ENCODE results near the gene KRT23.
A peak's percentile ranks its signal among the peaks of the same experiment; 100 is the strongest.

The KRT23 gene, protein sequence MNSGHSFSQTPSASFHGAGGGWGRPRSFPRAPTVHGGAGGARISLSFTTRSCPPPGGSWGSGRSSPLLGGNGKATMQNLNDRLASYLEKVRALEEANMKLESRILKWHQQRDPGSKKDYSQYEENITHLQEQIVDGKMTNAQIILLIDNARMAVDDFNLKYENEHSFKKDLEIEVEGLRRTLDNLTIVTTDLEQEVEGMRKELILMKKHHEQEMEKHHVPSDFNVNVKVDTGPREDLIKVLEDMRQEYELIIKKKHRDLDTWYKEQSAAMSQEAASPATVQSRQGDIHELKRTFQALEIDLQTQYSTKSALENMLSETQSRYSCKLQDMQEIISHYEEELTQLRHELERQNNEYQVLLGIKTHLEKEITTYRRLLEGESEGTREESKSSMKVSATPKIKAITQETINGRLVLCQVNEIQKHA

DNA sequence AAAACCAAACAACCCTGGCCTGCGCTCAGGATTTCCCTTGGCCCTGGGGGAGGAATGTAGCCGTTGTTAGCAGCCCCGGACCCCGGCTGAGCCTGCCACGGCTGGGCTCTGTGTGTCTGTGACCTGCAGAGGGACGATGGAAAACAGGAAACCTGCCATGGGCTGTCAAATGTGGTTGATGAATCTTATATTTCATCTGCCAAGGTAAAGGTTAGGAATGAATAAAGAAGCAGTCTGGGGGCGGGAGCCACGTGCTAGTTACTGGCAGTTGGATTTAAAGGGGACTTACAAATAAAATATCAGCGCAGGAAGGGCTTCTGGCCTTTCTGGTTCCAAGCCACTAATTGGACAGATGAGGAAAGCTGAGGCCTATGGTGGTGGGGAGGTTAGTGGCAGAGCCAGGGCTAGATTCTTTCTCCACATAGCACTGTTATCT lies at the start of gene KRT23:
Gene KRT23, minus strand, starts transcription at position 263 of the 436 bp plus-strand sequence. CDS start 1,043 bp downstream, outside the sequence.
- DNase-seq = no peak

DNA sequence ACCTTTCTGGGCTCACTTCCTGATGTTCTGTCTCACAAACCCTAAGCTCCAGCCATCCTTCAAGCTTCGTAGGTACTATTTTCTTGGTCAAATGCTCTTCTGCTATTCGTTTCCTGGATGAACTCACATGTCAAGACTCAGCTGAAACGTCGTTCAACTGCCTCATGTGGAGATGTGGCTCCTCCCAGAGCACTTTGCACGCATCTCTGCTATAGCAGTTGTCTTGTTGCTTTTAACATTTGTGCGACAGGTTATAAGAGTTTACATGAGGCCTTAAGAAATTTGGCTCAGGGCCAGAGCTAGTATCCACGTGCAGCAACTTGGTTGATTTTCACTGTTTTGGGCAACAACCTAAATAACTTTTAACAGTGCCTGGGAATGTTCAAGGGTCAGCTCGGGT lies 49.5 kb upstream of the KRT23 start:
- no peak for DNase-seq

DNA sequence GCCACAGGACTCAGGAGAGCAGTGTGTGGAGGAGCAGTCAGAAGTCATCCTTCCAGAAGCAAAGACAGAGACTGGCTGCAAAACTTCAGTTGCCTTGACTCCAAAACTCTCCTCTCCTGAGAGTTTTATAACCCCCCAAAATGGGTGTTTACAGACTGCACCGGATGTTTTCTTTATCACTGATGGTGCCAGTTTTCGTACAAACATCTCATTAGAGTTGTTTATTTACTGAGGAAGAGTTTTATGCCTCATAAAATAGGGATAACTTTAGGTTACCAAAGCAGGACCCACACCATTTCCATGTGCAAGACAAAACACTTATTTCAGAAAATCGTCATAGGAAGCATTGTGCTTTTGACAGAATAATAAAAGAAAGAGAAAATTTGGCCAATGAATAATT lies 46.8 kb upstream of the KRT23 start, which contains the start of gene KRT40:
Gene KRT40, minus strand, starts transcription at position 101 of the 400 bp plus-strand sequence. Its CDS starts 53 bp downstream, at position 48.
- DNase-seq = no peak

DNA sequence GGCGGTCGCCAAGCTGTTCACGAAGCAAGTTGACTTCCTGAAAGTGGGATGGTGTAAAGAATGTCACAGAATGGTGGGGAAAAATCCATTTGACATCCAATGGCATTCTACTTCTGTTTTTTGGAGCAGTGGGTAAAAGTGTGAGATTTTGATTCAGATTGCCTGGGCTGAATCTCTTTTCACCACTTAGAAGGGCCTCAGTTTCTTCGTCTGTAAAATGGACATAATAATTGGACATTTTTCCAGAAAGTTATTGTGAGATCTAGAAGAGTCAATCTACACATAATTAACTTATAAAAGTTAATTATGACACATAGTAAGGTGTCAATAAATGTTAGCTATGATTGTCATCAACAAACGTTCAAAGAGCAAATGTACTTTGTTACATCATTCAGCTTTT lies 43.7 kb upstream of the KRT23 start:
- DNase-seq = no peak

DNA sequence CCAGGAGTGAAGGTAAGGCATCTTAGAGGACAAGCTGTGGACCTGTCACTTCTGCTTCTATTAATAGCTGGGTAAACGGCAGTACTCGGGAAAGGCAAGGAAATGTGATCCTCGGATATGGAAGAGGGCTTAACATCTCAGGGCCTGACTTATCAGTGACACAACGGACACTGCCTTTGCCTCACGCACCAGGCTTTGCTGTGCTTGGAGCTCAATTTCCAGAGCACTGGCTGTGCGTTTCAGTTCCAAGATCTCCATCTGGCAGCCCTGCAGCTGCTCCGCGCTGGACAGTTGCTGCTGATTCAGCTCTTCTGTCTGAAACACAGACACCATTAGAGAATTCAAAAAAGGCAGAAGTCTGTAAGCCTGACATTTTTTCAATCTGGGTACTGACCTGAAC lies 43.1 kb upstream of the KRT23 start:
- no peak for DNase-seq

DNA sequence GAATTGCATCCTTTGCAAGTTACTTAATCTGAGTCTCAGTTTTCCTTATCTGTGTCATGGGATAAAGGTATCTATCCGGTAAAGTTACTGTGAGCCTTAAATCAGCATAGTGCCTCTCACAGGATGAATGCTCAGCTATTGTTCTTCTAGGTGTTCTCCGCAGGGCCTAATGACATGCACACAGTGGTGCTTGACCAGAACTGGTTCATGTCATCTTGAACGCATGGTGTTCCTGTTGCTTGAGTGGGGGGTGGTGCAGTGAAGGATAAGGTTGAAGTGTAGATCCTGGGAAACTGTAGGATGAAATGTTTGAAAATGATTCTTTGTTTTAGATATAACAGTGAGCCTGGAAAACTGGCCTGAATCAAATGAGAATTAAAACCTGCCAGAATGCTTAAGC lies 42.7 kb upstream of the KRT23 start:
- no peak for DNase-seq

DNA sequence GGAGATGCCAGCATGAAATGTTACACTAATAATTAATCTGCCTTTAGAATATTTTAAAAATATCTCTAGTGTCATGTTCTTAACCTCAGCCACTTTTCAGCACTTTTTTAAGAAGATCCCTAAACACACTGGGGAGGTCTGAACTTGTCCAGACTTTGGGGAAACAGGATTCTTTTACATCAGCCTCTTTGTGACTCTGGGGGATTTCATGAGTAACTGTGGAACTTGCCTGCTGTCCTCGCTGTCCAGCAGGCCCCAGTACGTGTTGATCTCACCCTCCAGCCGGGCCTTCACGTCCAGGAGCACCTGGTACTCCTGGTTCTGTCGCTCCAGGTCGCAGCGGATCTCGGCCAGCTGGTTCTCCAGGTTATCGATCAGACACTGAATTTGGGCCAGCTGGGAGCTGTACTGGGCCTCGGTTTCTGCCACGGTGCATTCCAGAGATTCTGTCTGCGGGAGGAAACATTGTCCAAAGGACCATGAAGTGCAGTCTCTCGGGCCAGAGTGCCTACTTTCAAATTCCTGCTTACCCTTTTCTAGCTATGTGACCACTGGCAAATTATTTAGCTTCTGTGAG lies 41.2 kb upstream of the KRT23 start:
- DNase-seq = no peak

DNA sequence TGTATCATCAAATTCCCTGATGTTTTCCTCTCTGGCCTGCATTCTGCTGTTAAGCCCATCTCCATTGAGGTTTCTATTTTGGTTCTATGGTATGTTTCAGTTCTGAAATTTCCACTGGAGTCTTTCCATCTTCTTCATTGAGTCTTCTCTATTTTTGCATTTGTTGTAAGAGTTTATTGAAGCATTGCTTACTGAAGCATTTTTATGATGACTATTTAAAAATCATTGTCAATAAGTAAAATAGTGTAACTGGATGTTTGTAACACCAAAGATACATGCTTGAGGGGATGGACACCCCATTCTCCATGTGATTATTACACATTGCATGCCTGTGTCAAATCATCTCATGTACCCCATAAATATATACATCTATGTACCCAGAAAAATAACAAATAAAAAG lies 38.1 kb upstream of the KRT23 start:
- DNase-seq = no peak

DNA sequence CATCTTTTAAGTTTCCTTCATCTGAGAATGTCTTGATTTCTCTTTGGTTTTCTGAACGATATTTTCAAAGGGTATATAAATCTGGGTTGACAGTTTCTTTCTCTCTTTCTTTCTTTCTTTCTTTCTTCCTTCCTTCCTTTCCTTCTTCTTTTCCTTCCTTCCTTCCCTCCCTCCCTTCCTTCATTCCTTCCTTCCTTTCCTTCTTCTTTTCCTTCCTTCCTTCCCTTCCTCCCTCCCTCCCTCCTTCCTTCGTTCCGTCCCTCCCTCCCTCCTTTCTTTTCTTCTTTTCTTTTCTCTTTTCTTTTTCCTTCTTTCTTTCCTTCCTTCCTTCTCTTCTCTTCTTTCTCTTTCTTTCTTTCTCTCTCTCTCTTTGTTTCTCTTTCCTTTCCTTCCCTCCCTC lies 36.9 kb upstream of the KRT23 start:
- no peak for DNase-seq

DNA sequence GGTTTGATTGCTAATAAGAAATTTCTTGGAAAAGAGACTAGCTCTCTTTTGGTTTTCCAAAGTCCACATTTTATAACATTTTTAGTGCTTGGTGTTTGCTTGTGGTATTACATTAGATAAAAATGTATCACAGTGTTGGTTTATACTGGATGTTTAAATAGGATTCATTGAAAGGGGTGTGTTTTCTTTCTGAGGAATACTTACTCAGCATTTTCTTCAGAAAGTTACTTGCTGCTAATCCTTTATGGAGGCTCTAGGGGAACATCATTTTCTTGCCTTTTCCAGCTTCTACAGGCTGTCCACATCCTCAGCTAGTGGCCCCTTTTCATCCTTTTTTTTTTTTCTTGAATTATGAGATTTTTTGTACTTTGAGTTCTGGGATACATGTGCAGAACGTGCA lies 30.1 kb upstream of the KRT23 start:
- no peak for DNase-seq

DNA sequence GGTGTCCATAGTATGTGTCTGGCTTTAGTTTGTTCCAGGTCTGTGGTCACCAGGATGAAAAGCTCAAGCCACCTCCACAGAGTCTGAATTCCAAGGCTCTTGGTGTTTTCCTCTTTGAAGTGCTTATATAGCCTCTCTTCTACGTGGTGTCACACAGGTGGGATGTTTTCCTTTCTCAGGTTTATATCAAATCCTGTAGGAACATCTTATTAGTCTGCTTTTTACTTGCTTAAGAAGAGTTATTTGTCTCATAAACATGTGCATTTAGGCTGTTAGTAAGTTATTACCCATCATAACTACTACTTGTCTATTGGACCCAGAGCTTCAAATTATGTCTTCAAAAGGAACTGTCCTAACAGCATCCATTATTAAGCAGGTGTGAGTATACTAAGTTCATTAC lies 29.4 kb upstream of the KRT23 start, which contains the start of gene KRT39:
Gene KRT39, minus strand, starts transcription at position 101 of the 400 bp plus-strand sequence. Its CDS starts 92 bp downstream, at position 9.
- DNase-seq = no peak

DNA sequence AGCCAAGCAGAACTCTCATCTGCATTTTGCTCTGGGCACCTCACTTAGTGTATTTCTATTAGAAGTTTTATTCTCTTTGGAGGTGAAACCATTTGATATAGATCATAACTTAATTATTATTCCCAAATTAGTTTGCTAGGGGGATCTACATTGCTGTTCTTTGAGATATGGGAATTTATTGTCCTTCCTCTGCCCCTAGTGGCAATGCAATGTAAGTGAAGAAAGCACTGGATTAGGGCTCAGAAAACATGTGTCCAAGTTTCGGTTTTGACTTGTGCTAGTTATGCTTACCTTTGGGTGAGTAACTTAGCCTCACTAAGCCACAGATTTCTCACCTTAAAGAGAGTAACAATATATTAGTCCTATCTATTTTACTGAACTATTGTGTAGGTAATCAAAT lies 26.4 kb upstream of the KRT23 start:
- DNase-seq = peak; percentile 16

DNA sequence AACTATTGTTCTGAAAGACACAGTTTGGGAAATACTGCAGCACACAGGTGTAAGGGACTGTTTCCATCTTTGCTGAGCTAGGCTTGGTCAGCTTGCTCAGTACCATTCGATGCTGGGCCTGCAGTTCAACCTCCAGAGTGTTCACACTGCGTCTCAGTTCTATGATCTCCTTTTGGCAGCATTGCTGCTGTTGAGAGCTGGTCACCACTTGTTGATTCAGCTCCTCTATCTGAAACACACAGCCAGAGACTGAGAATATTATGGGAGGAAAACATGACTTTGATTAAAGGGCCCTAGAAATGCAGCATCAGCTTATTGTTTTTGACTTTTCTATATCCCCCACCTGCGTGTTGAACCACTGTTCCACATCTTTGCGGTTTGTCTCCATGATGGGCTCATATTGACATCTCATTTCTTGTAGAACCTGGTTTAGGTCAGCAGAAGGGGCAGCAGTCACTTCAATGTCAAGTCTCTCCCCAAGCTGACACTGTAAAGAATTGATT lies 24.7 kb upstream of the KRT23 start:
- DNase-seq = no peak

DNA sequence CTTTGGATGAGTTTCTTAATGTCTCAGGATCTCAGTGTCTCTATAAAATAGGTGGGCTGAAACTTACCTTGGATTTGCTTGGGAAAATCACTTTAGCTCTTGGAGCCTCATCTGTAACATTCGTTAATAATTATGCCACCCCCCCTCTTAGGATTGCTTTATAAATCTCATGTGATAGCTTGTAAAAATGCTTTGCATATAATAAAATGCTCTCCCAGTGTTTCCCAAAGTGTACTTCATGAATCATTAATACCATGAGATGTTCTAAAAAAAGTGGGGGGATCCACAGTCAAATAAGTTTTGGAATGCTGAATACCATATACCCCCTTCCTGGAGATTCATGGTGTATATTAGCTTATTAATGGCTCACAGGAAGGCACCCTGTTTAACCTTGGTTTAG lies 24.1 kb upstream of the KRT23 start:
- DNase-seq = no peak

DNA sequence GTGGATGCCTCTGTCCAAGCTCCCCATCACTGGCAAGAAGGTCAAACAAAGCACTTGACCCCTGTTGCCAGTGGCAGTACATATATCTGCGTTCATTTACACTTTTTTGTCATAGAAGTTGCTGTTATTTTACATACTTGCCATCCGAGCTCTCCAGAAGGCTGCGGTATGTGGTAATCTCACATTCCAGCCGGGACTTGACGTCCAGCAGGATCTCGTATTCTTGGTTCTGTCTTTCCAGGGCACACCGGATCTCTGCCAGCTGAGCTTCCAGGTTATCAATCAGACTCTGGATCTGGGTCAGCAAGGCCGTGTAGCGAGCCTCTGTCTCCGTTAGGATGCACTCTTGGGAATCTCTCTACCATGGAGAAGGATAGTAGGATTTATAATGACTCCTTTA lies 22.7 kb upstream of the KRT23 start:
- DNase-seq = no peak

DNA sequence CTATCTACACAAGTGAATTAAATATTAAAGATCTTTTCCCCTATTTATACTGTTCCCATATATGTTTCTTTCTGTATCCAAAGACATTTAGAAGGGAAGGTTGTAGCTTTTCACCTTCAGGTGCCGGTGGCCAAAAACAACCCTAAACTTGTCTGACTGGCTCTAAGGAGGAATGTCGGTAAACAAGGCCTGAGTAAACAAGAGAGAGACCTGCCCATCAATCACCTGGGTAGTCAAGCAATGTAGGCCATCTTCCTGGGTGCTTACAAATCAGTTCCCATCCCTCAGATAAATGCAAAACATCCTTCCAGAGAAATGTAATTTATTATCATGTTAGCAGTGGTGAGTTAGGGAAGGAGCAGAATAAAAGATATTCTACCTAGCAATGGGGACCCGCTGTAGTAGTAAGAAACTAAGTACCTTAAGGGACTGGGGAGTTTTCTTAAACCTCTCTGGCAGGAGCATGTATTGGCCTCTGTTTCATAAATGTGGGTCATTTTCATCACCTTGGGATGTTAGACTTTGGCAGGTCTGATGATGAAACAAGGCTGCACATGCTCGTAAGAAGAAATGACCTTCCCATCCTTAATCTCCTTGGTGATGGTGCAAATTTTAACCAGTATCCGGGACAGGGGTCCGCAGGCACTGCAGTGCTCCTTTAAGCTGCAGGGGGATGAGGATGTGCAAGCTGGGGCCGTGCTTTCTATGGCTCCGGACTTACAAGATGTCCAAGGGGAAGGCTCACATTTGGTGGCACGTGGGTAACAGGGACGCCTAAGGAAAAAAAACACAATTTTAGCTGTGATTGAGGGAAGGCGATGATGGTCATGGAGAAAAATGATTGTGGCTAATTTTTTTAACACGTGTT lies 20.9 kb upstream of the KRT23 start:
- no peak for DNase-seq

DNA sequence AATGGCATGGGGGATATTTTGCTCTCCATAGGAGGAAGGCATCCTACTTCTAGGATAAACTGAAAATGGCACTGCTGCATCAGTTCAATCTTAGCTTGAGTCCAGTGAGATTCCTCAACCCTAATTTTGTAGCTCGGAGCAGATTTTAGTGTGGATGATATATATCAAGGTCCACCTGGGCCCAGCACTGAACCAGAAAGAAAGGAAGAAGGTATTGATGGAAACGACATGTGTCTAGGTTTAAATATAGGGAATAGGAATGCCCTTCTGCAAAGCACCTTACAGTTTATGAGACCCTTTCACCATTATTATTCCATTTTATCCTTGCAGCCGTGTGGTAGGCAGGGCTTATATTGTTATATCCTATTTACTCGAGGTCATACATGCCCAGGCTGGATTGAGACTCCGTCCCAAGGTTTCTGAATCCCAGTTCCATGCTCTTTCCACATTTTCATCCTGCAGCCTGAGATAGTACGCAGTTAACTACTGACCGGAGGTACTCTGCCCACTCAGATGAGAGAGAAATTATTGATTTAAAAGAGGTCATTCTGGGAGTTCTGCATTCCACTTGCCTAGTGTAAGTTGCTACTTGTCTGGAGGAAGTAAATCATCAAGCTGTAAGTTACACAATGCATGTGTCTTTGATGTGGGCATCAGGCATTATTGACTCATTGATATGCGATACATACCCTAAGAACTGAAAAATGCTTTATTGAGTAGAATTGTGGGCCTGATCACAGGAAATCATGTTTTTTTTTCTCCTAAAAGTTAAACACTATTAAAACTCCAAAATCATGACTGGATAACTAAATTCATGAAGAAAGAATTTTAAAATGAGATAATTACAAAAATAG lies 19.2 kb upstream of the KRT23 start:
- DNase-seq = no peak

DNA sequence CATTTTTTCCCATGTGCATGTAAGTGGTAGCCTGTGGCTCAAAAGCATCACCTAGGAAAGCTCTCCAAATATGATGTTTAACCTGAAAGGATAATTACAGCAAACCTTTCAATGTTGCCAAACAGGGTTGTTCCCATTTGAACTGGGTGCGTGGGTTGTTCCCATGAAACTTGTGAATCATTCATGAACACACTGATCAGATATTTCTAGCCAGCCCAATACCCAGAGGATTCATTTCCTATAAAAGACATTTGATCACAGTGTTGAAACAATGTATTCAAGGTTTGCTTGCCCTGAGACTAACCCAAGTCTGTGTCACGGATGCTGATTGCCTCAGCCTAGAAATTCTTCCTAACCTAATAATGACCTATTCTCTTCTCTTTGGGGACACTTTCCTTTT lies 16.4 kb upstream of the KRT23 start:
- no peak for DNase-seq

DNA sequence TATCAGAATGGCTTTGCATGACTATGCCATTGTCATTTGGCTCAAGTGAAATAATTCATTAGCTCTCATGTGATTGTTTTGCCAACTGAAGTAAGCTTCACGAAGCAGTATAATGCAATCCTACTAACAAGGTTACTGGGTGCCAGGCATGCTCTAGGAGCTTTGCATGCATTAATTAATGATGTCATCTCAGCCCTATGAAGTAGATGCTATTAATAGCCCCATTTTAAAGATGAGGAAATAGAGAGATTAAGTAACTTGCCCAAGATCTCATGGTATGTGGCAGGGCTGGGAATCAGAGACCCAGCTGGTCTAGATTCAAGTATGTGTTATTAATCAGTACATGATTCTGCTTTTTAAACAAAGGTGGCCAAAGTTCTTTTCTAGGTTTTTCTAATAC lies 15.2 kb upstream of the KRT23 start:
- no peak for DNase-seq

DNA sequence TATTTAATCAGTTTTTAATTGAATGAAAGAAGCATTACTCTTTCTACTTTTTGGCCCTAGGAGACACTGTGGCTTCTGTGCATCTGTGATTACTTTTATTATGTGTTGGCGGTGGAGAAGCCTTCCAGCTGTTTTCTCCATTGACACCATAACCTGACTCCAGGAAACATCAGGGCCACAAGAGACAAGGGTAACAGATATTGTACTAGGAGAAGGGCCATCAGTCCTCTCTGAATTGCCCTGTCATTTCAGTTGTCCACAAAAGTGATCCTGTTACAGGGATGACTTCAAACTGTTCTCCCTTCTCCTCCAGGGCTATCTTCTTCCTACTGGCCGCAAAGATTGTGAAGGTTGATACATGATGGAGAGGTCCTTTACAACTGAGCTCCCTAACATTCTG lies 14.7 kb upstream of the KRT23 start:
- DNase-seq = no peak

DNA sequence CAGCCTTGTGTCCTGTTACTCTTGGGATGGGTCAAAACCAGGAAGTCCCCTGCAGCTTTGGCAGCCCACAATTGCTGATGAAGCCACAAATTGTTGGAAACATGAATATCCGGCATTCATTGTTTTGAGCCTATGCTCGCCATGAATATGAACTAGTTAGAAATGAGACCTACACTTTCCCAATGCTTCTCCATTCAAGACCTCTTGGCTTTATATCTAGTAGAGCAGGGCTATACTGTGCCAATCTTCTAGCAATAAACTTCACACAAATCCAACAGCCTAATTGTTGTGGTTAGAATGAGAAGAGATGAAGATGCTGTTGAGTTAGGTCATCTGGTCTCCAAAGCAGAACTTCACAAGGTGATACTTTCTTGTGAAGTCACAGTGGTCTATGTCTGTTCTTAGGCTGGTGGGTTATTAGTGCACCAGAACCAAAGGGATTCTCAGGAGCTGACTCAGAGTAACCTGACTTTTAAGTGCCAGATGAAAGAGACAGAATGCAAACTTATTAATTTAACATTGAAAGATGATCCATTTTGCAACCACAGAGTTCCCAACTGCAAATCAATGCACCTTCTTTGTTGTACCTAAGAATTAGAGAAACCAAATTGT lies 13.7 kb upstream of the KRT23 start:
- no peak for DNase-seq

DNA sequence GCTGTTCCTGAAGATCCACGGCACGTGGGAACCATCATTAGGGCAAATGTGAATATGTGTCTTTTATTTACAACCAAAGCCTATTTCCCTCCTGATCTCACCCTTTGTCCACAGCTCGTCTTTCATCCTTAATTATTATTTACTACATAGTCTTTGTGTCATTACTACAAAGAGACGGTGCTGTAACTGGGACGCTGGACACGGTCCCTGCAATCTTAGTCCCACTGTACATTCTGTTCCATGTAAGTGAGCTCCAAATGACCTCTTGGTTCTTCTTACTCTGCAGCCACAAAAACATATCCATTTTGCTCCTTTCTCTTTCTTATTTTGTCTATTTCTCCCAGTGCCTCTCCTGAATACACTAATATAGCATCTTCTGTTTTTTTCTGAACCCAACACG lies 12.7 kb upstream of the KRT23 start:
- no peak for DNase-seq

Measured in NCI-H82 (cell line).